Uterus (tissue), 4 donors: ENCODE measurements around the gene ZNF468. TPM values are rescaled to one million over a fixed set of nuclear protein-coding genes. Genes with fewer than 3 reads are reported as not detected.
"Not testable (repeated sequence)": the region's sequence is repeated elsewhere in the genome, so short reads cannot be mapped to it uniquely, and the experiment has no call there.

Experiments used
- DNase-seq, 2 donors: peaks; one replicate each; pipeline ENCODE4 v3.0.0-alpha.2; 2019 to 2020
- H3K27ac ChIP-seq, 2 donors: fragments of 200-600 bp; sonication (generic); 1 replicate in 1 of 2; 2 replicates in 1 of 2; pipeline ENCODE4 v1.5.1; 2016 to 2018
- H3K27me3 ChIP-seq, 2 donors: fragments of 200-600 bp; sonication (generic); one replicate each; pipeline ENCODE4 v1.5.1; 2018 to 2019; ENCODE audit warnings: control low read depth in 1 of 2
- H3K36me3 ChIP-seq, 2 donors: fragments of 200-600 bp; sonication (generic); one replicate each; pipeline ENCODE4 v1.5.1; 2019; ENCODE audit warnings: control low read depth in 1 of 2
- H3K4me1 ChIP-seq, 2 donors: fragments of 200-600 bp; sonication (generic); one replicate each; pipeline ENCODE4 v1.5.1; 2018 to 2019; ENCODE audit warnings: control low read depth in 1 of 2
- H3K4me3 ChIP-seq, 2 donors: fragments of 200-600 bp; sonication (generic); 1 replicate in 1 of 2; 2 replicates in 1 of 2; pipeline ENCODE4 v1.5.1; 2018 to 2019; ENCODE audit warnings: mild to moderate bottlenecking in 1 of 2
- H3K9me3 ChIP-seq, 2 donors: fragments of 200-600 bp; sonication (generic); one replicate each; pipeline ENCODE4 v1.5.1; 2019; ENCODE audit warnings: control low read depth in 1 of 2
- CTCF ChIP-seq, 4 experiments: fragments of 200-600 bp in 2 of 4; fragments of 450-650 bp in 2 of 4; sonication (generic) in 2 of 4; IDR thresholded peaks; one replicate each; pipeline ENCODE4 v1.5.1; 2016 to 2019; ENCODE audit warnings: antibody characterized with exemption in 4 of 4, mild to moderate bottlenecking in 2 of 4, moderate library complexity in 1 of 4
- POLR2A ChIP-seq, 2 donors: fragments of 450-650 bp; IDR thresholded peaks; one replicate each; pipeline ENCODE4 v1.6.1; 2016; ENCODE audit warnings: antibody characterized with exemption in 2 of 2, mild to moderate bottlenecking in 1 of 2, moderate library complexity in 1 of 2
- intact Hi-C: fragments of 100-400 bp; cut with DNase I; formaldehyde crosslinking; loops from one replicate; pipeline ENCODE4 v1.15.1; 2023; ENCODE audit warnings: low total_unique reads
- total RNA-seq, 4 donors: library from RNA; depleted of rRNA in 3 of 4; stranded (reverse); fragments of >200 nt in 3 of 4; gene quantifications; one replicate each; pipeline versions ENCODE4 v1.1.0 to v1.2.4, GENCODE V29; 2014 to 2023
- donor health status: DM: yes; HTN: yes; CAD: no.

ZNF468 gene
- total RNA-seq, 4 donors from 2014 or later, result 4.7 to 92.2 (median 36.0) TPM

GRCh38 chr19:52880895-52881389, 23.5 kb upstream of the ZNF468 start:
- intact Hi-C loops, result no loop called here
- Histone ChIP-seq H3K27ac (no peak overlapping the region), H3K4me3 (no peak overlapping the region), H3K27me3 (no peaks in the 10 kb centered on the region), H3K9me3 (no peaks in the 10 kb centered on the region), H3K36me3 (no peaks in the 10 kb centered on the region), H3K4me1 (no peaks in the 10 kb centered on the region)
- DNase-seq, result no peak
- TF ChIP-seq POLR2A (IDR thresholded peaks at IDR 0.05) (no peak), CTCF (IDR thresholded peaks at IDR 0.05) (no peak)

- H3K36me3 ChIP-seq, H3K9me3 ChIP-seq, H3K27ac ChIP-seq, H3K4me3 ChIP-seq, DNase-seq, intact Hi-C loops, H3K27me3 ChIP-seq, H3K4me1 ChIP-seq: not testable (repeated sequence)
These were observed 15.6 kb upstream of the ZNF468 start for GRCh38 chr19:52872996-52873395.

DNA sequence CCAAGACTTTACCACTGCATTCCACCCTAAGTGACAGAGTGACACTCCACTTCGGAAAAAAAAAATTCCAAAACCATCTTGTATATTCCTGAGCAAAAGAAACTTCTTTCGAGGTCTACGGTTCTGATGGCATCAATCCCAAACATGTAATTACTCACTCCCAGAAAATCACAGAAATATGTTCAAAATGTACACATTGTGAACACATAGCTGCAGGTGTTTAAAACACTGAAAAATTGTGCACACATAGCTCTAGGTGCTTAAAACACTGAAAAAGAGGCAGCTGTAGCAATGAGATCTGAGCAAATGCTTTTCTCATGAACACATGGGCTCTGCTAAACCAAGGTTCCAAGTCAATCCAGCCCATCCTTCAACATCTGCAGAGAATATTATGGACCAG, 14.0 kb upstream of the ZNF468 start:
- intact Hi-C loops, result no loop called here
- Histone ChIP-seq H3K27ac (no peak overlapping the region), H3K9me3 (no peaks in the 10 kb centered on the region), H3K4me3 (no peak overlapping the region), H3K27me3 (no peaks in the 10 kb centered on the region), H3K4me1 (no peaks in the 10 kb centered on the region), H3K36me3 (no peaks in the 10 kb centered on the region)
- TF ChIP-seq CTCF (IDR thresholded peaks at IDR 0.05), result no peak
- TF ChIP-seq POLR2A (IDR thresholded peaks at IDR 0.05), result no peak
- no peak for DNase-seq

- H3K9me3 ChIP-seq, H3K36me3 ChIP-seq, H3K27ac ChIP-seq, H3K27me3 ChIP-seq, DNase-seq, H3K4me1 ChIP-seq, H3K4me3 ChIP-seq, intact Hi-C loops: not testable (repeated sequence)
These were observed 10.6 kb upstream of the ZNF468 start for GRCh38 chr19:52868031-52868430.

GRCh38 chr19:52856540-52857377, 660 bp downstream of the ZNF468 start:
- peak; percentile 16 to 19 for DNase-seq
- H3K9me3 ChIP-seq, H3K36me3 ChIP-seq, H3K27me3 ChIP-seq, intact Hi-C loops, H3K4me1 ChIP-seq: not testable (repeated sequence)
- H3K27ac ChIP-seq, result peak overlapping the region; percentile 60 to 80
- H3K4me3 ChIP-seq, result peak overlapping the region; percentile 55 to 63

- H3K36me3 ChIP-seq, H3K27ac ChIP-seq, H3K4me3 ChIP-seq, H3K4me1 ChIP-seq, DNase-seq, intact Hi-C loops, H3K27me3 ChIP-seq, H3K9me3 ChIP-seq: not testable (repeated sequence)
These were observed 10.1 kb downstream of the ZNF468 start for GRCh38 chr19:52847352-52847751.

GRCh38 chr19:52840825-52841465, 16.5 kb downstream of the ZNF468 start:
- H3K27ac ChIP-seq, H3K36me3 ChIP-seq, H3K4me3 ChIP-seq, intact Hi-C loops, H3K27me3 ChIP-seq, DNase-seq, H3K4me1 ChIP-seq: not testable (repeated sequence)
- H3K9me3 ChIP-seq, result peaks cover 0 to 13% of the 10 kb centered on the region in 2 donors

DNA sequence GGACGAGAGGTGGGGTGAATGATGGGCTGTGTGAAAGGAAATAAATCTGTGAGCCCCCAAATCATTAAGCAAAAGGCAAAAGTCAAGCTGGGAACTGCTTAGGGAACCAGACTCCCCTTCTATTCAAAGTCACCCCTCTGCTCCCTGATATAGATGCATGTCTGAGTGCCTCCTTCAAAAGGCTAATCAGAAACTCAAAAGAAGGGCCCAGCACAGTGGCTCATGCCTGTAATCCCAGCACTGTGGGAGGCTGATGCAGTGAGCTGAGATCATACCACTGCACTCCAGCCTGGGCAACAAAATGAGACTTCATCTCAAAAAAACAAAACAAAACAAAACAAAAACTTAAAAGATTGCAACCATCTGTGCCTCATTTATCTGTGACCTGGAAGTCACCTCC, 23.1 kb downstream of the ZNF468 start:
- H3K27me3 ChIP-seq, intact Hi-C loops, H3K4me1 ChIP-seq, H3K36me3 ChIP-seq, H3K27ac ChIP-seq, DNase-seq, H3K9me3 ChIP-seq, H3K4me3 ChIP-seq: not testable (repeated sequence)

DNA sequence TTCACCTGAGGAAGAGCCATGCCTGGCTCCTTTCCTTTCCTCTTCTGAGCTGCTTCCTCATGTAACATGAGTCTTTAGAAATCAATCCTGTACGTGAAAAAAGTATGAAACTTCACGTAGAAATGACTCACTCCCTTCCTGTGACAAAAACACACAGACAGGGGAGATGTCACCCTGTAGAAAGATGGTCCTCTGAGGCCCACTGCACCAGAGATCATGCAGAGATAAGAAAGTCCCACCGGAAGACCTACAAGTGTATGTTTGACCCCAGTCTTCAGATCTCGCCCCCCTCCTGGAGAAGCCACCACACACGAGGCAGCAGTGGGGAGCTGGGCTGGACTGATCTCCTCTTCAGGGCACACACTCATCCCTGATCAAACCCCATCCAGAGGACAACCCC, 23.9 kb downstream of the ZNF468 start:
- not testable (repeated sequence) for H3K4me3 ChIP-seq

GRCh38 chr19:52829866-52830265, 27.6 kb downstream of the ZNF468 start:
- intact Hi-C loops, H3K9me3 ChIP-seq, H3K27me3 ChIP-seq, H3K36me3 ChIP-seq, H3K4me1 ChIP-seq, H3K4me3 ChIP-seq, H3K27ac ChIP-seq, DNase-seq: not testable (repeated sequence)

More for the DNA sequence above, 23.9 kb downstream of the ZNF468 start:
- H3K4me1 ChIP-seq, H3K9me3 ChIP-seq, H3K36me3 ChIP-seq, H3K27me3 ChIP-seq, DNase-seq, intact Hi-C loops, H3K27ac ChIP-seq: not testable (repeated sequence)
